HG03139 (cell line): ENCODE data around the gene PAPPA.

Source experiments
- ATAC-seq: cut with Tn5 transposase; IDR thresholded peaks from one replicate; pipeline ENCODE4 v1.9.1; 2021; ENCODE audit not compliant: unreplicated experiment

The PAPPA gene

GRCh38 chr9:116378873-116379272 is 225.3 kb downstream of the PAPPA start:
- no peak for ATAC-seq

- ATAC-seq = no peak
Observed at GRCh38 chr9:116379821-116380220, 226.2 kb downstream of the PAPPA start.

- no peak for ATAC-seq
Observed at GRCh38 chr9:116380496-116380995, 227.0 kb downstream of the PAPPA start.

GRCh38 chr9:116381350-116381749 is 227.8 kb downstream of the PAPPA start:
- ATAC-seq = no peak

GRCh38 chr9:116382053-116382452 is 228.5 kb downstream of the PAPPA start:
- no peak for ATAC-seq

- ATAC-seq = no peak
Observed at GRCh38 chr9:116383133-116383532, 229.5 kb downstream of the PAPPA start.

GRCh38 chr9:116383936-116384335 is 230.3 kb downstream of the PAPPA start:
- no peak for ATAC-seq

- peak; percentile 59 for ATAC-seq
Observed at GRCh38 chr9:116387934-116388698, 234.5 kb downstream of the PAPPA start.

GRCh38 chr9:116389541-116390302 is 236.1 kb downstream of the PAPPA start:
- ATAC-seq = no peak

GRCh38 chr9:116390303-116391228 is 237.0 kb downstream of the PAPPA start:
- peak; percentile 74 for ATAC-seq

- no peak for ATAC-seq
Observed at GRCh38 chr9:116391306-116391900, 237.8 kb downstream of the PAPPA start.

GRCh38 chr9:116393198-116393597 is 239.6 kb downstream of the PAPPA start:
- ATAC-seq = no peak

GRCh38 chr9:116394070-116394469 is 240.5 kb downstream of the PAPPA start:
- no peak for ATAC-seq

- no peak for ATAC-seq
Observed at GRCh38 chr9:116394894-116395698, 241.5 kb downstream of the PAPPA start.

- ATAC-seq = no peak
Observed at GRCh38 chr9:116395699-116396037, 242.1 kb downstream of the PAPPA start.

GRCh38 chr9:116403171-116403570 is 249.6 kb downstream of the PAPPA start:
- no peak for ATAC-seq

- no peak for ATAC-seq
Observed at GRCh38 chr9:116404228-116404627, 250.6 kb downstream of the PAPPA start.

GRCh38 chr9:116405321-116405720 is 251.7 kb downstream of the PAPPA start:
- no peak for ATAC-seq

GRCh38 chr9:116406469-116406868 is 252.9 kb downstream of the PAPPA start:
- no peak for ATAC-seq

- ATAC-seq = no peak
Observed at GRCh38 chr9:116409129-116409528, 255.5 kb downstream of the PAPPA start.
